Measurements from ENCODE around the gene BATF3. TPM values are rescaled to one million over a fixed set of nuclear protein-coding genes. Genes with fewer than 3 reads are reported as not detected.

Gene BATF3
- total RNA-seq, 4 donors from 2014 or later, result 2.2 to 9.0 (median 3.4) TPM

GRCh38 chr1:212647004-212647403 is 52.6 kb downstream of the BATF3 start:
- DNase-seq (ENCODE audit: low spot score in 2 of 2), result no peak
- Histone ChIP-seq H3K4me3 (no peak overlapping the region), H3K9me3 (no peaks in the 10 kb centered on the region), H3K36me3 (no peaks in the 10 kb centered on the region), H3K27me3 (no peaks in the 10 kb centered on the region), H3K4me1 (peaks cover 0 to 15% (median 1%) of the 10 kb centered on the region in 4 donors), H3K27ac (no peak overlapping the region)
- 93 to 97% methylated on average over 11 of the region's 11 CpGs for WGBS, 2 donors
- TF ChIP-seq EP300 (IDR thresholded peaks at IDR 0.05) (no peak), CTCF (IDR thresholded peaks at IDR 0.05) (no peak), POLR2A (IDR thresholded peaks at IDR 0.05) (no peak)

GRCh38 chr1:212646588-212646987 is 53.1 kb downstream of the BATF3 start:
- no peaks in the 10 kb centered on the region for H3K36me3 ChIP-seq
- no peak overlapping the region for H3K4me3 ChIP-seq
- no peak for TF ChIP-seq POLR2A (IDR thresholded peaks at IDR 0.05)
- H3K4me1 ChIP-seq, result peaks cover 0 to 15% (median 1%) of the 10 kb centered on the region in 4 donors
- no peak overlapping the region for H3K27ac ChIP-seq
- no peaks in the 10 kb centered on the region for H3K9me3 ChIP-seq
- no peaks in the 10 kb centered on the region for H3K27me3 ChIP-seq
- WGBS, 2 donors, result 88 to 94% methylated on average over 19 of the region's 19 CpGs
- DNase-seq (ENCODE audit: low spot score in 2 of 2), result no peak

GRCh38 chr1:212645546-212646543 is 53.8 kb downstream of the BATF3 start:
- Histone ChIP-seq H3K4me1 (peaks cover 0 to 15% (median 1%) of the 10 kb centered on the region in 4 donors), H3K27me3 (no peaks in the 10 kb centered on the region), H3K36me3 (no peaks in the 10 kb centered on the region), H3K9me3 (no peaks in the 10 kb centered on the region), H3K27ac (no peak overlapping the region), H3K4me3 (no peak overlapping the region)
- 74 to 75% methylated on average over 13 of the region's 13 CpGs for WGBS, 2 donors
- TF ChIP-seq POLR2A (IDR thresholded peaks at IDR 0.05) (no peak), CTCF (IDR thresholded peaks at IDR 0.05) (no peak), EP300 (IDR thresholded peaks at IDR 0.05) (no peak)
- no peak for DNase-seq (ENCODE audit: low spot score in 2 of 2)

- H3K9me3 ChIP-seq, result peaks cover 0 to 5% (median 0%) of the 10 kb centered on the region in 4 donors
- no peaks in the 10 kb centered on the region for H3K36me3 ChIP-seq
- H3K27me3 ChIP-seq, result no peaks in the 10 kb centered on the region
- TF ChIP-seq CTCF (IDR thresholded peaks at IDR 0.05) (no peak), POLR2A (IDR thresholded peaks at IDR 0.05) (no peak), EP300 (IDR thresholded peaks at IDR 0.05) (no peak)
- WGBS, 2 donors, result 90 to 92% methylated on average over 6 of the region's 6 CpGs
- H3K27ac ChIP-seq, result no peak overlapping the region
- no peak overlapping the region for H3K4me3 ChIP-seq
- H3K4me1 ChIP-seq, result peaks cover 0 to 12% (median 1%) of the 10 kb centered on the region in 4 donors
- DNase-seq (ENCODE audit: low spot score in 2 of 2), result no peak
These were observed 54.6 kb downstream of the BATF3 start for GRCh38 chr1:212644866-212645545.

- Histone ChIP-seq H3K9me3 (peaks cover 0 to 5% (median 0%) of the 10 kb centered on the region in 4 donors), H3K36me3 (no peaks in the 10 kb centered on the region), H3K4me1 (peaks cover 0 to 10% (median 4%) of the 10 kb centered on the region in 4 donors), H3K27me3 (no peaks in the 10 kb centered on the region), H3K27ac (no peak overlapping the region), H3K4me3 (no peak overlapping the region)
- WGBS, 2 donors, result 69 to 79% methylated on average over 2 of the region's 2 CpGs
- DNase-seq (ENCODE audit: low spot score in 2 of 2), result no peak
- TF ChIP-seq EP300 (IDR thresholded peaks at IDR 0.05) (no peak), POLR2A (IDR thresholded peaks at IDR 0.05) (no peak), CTCF (IDR thresholded peaks at IDR 0.05) (no peak)
These were observed 55.8 kb downstream of the BATF3 start for GRCh38 chr1:212643877-212644276.
